Upper lobe of left lung (tissue), 6 donors: ENCODE measurements around the gene PDF. TPM values are rescaled to one million over a fixed set of nuclear protein-coding genes. Genes with fewer than 3 reads are reported as not detected.

ENCODE experiments used
- ATAC-seq, 2 donors: fragments of 200-7000 bp; cut with Tn5 transposase; one replicate each; pipeline ENCODE4 v1.9.1; 2022; ENCODE audit warnings: mild to moderate bottlenecking in 2 of 2, moderate library complexity in 2 of 2; ENCODE audit not compliant: low FRiP score in 2 of 2
- DNase-seq, 2 donors: peaks; one replicate each; pipeline ENCODE4 v3.0.0-alpha.2; 2019 to 2020
- H3K27ac ChIP-seq, 4 donors: fragments of 200-600 bp; sonication (generic); one replicate each; pipeline ENCODE4 v1.5.1; 2016 to 2019
- H3K27me3 ChIP-seq, 4 donors: fragments of 200-600 bp; sonication (generic); one replicate each; pipeline ENCODE4 v1.5.1; 2017 to 2019
- H3K36me3 ChIP-seq, 4 donors: fragments of 200-600 bp; sonication (generic); one replicate each; pipeline ENCODE4 v1.5.1; 2016 to 2019
- H3K4me1 ChIP-seq, 4 donors: fragments of 200-600 bp; sonication (generic); one replicate each; pipeline ENCODE4 v1.5.1; 2018 to 2019
- H3K4me3 ChIP-seq, 4 donors: fragments of 200-600 bp; sonication (generic); one replicate each; pipeline ENCODE4 v1.5.1; 2017 to 2019; ENCODE audit warnings: mild to moderate bottlenecking in 2 of 4, moderate library complexity in 1 of 4
- H3K9me3 ChIP-seq, 4 donors: fragments of 200-600 bp; sonication (generic); one replicate each; pipeline ENCODE4 v1.5.1; 2018 to 2019
- EP300 ChIP-seq, 4 donors: sonication (generic); formaldehyde crosslinking; IDR thresholded peaks; one replicate each; pipeline ENCODE4 v1.5.1; 2017; ENCODE audit warnings: antibody characterized with exemption in 4 of 4, control low read depth in 2 of 4
- POLR2A ChIP-seq, 4 donors: fragments of 450-650 bp; IDR thresholded peaks; one replicate each; pipeline ENCODE4 v1.5.1; 2016 to 2017; ENCODE audit warnings: antibody characterized with exemption in 4 of 4, mild to moderate bottlenecking in 2 of 4
- POLR2AphosphoS5 ChIP-seq, 2 donors: sonication (generic); formaldehyde crosslinking; IDR thresholded peaks; one replicate each; pipeline ENCODE4 v1.5.1; 2017; ENCODE audit warnings: antibody characterized with exemption in 2 of 2
- WGBS, 2 donors: methylation state at CpG; one replicate each; pipeline ENCODE4 v1.1.5; 2017 to 2018; 5-methylcytosine and 5-hydroxymethylcytosine counted together
- total RNA-seq, 6 donors: library from RNA; depleted of rRNA in 4 of 6; stranded (reverse); fragments of >200 nt in 4 of 6; gene quantifications; one replicate each; pipeline versions ENCODE4 v1.1.0 to v1.2.1, GENCODE V29; 2016 to 2021
- TF ChIP-seq, protein P1 (sequence below), 6 experiments: fragments of 450-650 bp in 4 of 6; fragments of 200-600 bp in 2 of 6; sonication (generic) in 2 of 6; IDR thresholded peaks; one replicate each; pipeline ENCODE4 v1.5.1; 2016 to 2019; ENCODE audit warnings: antibody characterized with exemption in 6 of 6
- donor health status: DM: no; HTN: no; CAD: no; lungs with moderate emphysema.
- donor health status: DM: no; HTN: yes; CAD: no; lungs with severe emphysema.

The PDF gene
- total RNA-seq, 6 donors from 2014 or later, result 6.9 to 22.0 (median 13.5) TPM

DNA sequence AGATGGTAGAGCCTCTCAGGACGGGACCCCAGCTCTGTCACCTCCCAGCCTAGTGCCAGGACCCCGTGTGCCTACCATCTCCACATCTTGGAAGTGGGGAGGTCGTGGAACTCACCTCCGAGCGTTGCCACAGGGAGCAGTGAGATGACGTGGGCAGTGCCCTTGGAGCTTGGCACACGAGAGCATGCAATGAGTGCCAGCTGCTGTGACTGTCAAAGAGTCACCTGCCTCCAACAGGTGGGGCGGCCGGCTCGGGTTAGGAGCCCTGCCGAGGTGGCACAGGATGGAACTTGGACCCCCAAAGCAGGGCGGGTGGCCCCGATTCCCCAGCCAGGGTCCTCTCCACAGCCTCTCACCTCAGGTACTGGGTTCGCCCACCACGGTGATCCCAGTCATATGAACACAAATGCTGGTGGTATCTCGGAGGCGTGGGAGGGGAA is 13.8 kb downstream of the PDF start:
- peaks cover 40 to 76% (median 72%) of the 10 kb centered on the region in 4 donors for H3K36me3 ChIP-seq
- H3K9me3 ChIP-seq, result no peaks in the 10 kb centered on the region
- peak in 1 of 2 donors; percentile 66 for DNase-seq
- ATAC-seq, result no peak
- no peak overlapping the region for H3K27ac ChIP-seq
- no peak overlapping the region for H3K4me3 ChIP-seq
- WGBS, 2 donors, result 92 to 95% methylated on average over 4 to 17 of the region's 17 CpGs
- no peak for TF ChIP-seq POLR2AphosphoS5 (IDR thresholded peaks at IDR 0.05)
- no peak for TF ChIP-seq POLR2A (IDR thresholded peaks at IDR 0.05)
- TF ChIP-seq EP300 (IDR thresholded peaks at IDR 0.05), result no peak
- TF ChIP-seq, protein P1, sequence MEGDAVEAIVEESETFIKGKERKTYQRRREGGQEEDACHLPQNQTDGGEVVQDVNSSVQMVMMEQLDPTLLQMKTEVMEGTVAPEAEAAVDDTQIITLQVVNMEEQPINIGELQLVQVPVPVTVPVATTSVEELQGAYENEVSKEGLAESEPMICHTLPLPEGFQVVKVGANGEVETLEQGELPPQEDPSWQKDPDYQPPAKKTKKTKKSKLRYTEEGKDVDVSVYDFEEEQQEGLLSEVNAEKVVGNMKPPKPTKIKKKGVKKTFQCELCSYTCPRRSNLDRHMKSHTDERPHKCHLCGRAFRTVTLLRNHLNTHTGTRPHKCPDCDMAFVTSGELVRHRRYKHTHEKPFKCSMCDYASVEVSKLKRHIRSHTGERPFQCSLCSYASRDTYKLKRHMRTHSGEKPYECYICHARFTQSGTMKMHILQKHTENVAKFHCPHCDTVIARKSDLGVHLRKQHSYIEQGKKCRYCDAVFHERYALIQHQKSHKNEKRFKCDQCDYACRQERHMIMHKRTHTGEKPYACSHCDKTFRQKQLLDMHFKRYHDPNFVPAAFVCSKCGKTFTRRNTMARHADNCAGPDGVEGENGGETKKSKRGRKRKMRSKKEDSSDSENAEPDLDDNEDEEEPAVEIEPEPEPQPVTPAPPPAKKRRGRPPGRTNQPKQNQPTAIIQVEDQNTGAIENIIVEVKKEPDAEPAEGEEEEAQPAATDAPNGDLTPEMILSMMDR (IDR thresholded peaks at IDR 0.05), result no peak
- H3K4me1 ChIP-seq, result peaks cover 7 to 27% (median 15%) of the 10 kb centered on the region in 4 donors
- no peaks in the 10 kb centered on the region for H3K27me3 ChIP-seq

DNA sequence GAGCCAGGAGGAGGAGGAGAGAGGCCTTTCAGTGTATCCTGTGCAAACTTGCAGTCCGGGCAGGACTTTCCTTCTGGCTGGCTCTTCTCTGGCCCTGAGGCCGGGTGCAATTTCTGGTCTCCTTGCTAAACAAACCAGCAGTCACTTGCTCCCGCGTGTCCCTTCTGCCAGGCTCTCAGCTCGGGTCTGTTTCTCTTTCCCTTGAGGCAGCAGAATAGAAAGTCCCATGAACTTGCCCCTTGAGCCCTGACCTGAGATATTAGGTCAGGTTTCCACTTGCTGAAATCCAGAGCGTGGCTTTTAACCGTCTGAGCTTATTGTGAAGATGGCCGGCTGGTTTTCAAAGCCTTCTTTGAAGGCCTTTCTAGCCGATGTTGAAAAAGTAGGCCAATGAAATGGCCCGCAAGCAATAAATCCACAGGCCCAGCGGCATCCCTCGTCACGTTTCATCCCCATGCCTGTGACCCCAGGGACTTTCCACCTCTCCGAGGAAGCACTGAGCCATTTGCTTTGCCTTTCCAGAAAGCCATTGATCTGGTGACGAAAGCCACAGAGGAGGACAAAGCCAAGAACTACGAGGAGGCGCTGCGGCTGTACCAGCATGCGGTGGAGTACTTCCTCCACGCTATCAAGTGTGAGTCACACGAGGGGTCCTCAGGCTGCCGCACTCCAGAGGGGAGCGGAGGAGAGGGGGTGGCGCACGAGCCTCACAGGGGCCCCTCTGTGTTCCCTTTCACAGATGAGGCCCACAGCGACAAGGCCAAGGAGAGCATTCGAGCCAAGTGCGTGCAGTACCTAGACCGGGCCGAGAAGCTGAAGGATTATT is 14.7 kb downstream of the PDF start:
- WGBS, 2 donors, result 90 to 93% methylated on average over 30 of the region's 30 CpGs
- Histone ChIP-seq H3K9me3 (no peaks in the 10 kb centered on the region), H3K4me3 (no peak overlapping the region), H3K36me3 (peaks cover 30 to 67% (median 63%) of the 10 kb centered on the region in 4 donors), H3K27ac (no peak overlapping the region), H3K27me3 (no peaks in the 10 kb centered on the region), H3K4me1 (peaks cover 7 to 27% (median 15%) of the 10 kb centered on the region in 4 donors)
- DNase-seq, result no peak
- no peak for ATAC-seq
- no peak for TF ChIP-seq POLR2A (IDR thresholded peaks at IDR 0.05)
- no peak for TF ChIP-seq EP300 (IDR thresholded peaks at IDR 0.05)
- TF ChIP-seq POLR2AphosphoS5 (IDR thresholded peaks at IDR 0.05), result no peak
- TF ChIP-seq, protein P1 (IDR thresholded peaks at IDR 0.05), result no peak

DNA sequence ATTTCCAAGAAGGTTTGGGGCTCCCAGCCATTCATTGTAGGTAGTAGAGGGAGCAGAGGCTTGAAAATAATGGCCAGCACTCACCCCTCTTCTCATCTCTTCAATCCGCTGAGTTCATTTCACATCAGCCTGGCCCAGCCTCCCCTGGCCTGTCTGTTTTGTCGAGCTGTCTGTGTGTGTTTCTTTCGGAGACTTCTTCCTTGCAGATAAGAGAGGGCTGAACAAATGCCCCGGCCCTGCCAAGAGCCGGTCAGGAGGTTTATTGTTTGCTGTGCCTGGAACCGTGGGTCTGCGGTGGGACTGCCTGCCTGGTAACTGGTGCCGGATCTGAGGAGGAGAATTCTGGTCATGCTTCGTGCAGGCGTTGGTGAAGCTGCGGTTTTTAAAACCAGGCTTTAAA is 15.9 kb downstream of the PDF start:
- H3K27ac ChIP-seq, result no peak overlapping the region
- WGBS, 2 donors, result 86 to 90% methylated on average over 11 of the region's 11 CpGs
- H3K27me3 ChIP-seq, result no peaks in the 10 kb centered on the region
- no peaks in the 10 kb centered on the region for H3K9me3 ChIP-seq
- no peak overlapping the region for H3K4me3 ChIP-seq
- H3K36me3 ChIP-seq, result peaks cover 19 to 56% (median 51%) of the 10 kb centered on the region in 4 donors
- DNase-seq (no peak), ATAC-seq (no peak)
- no peak for TF ChIP-seq POLR2A (IDR thresholded peaks at IDR 0.05)
- TF ChIP-seq, protein P1 (IDR thresholded peaks at IDR 0.05), result no peak
- no peak for TF ChIP-seq POLR2AphosphoS5 (IDR thresholded peaks at IDR 0.05)
- TF ChIP-seq EP300 (IDR thresholded peaks at IDR 0.05), result no peak
- peaks cover 13 to 32% (median 18%) of the 10 kb centered on the region in 4 donors for H3K4me1 ChIP-seq

DNA sequence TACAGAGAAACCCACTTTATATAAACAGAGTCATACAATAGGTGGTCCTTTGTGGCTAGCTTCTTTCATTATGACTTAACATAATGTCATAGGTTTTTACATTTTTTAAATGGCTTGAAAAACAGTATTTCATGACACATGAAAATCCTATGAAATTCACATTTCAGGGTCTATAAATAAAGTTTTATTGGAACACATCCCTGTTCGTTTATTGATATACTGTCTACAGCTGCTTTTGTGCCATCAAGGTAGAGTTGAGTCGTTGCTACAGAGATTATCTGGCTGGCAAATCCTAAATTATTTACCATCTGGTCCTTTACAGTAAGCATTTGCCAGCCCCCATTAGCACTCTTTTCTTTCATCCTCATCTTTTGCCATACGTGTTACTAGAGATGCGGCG is 16.9 kb downstream of the PDF start:
- DNase-seq (no peak), ATAC-seq (no peak)
- TF ChIP-seq EP300 (IDR thresholded peaks at IDR 0.05), result no peak
- TF ChIP-seq POLR2A (IDR thresholded peaks at IDR 0.05), result no peak
- no peak for TF ChIP-seq POLR2AphosphoS5 (IDR thresholded peaks at IDR 0.05)
- Histone ChIP-seq H3K4me3 (no peak overlapping the region), H3K4me1 (peaks cover 13 to 32% (median 18%) of the 10 kb centered on the region in 4 donors), H3K9me3 (no peaks in the 10 kb centered on the region), H3K27me3 (no peaks in the 10 kb centered on the region), H3K27ac (no peak overlapping the region), H3K36me3 (peaks cover 10 to 45% (median 40%) of the 10 kb centered on the region in 4 donors)
- WGBS, 2 donors, result 95% methylated on average over 5 of the region's 5 CpGs

DNA sequence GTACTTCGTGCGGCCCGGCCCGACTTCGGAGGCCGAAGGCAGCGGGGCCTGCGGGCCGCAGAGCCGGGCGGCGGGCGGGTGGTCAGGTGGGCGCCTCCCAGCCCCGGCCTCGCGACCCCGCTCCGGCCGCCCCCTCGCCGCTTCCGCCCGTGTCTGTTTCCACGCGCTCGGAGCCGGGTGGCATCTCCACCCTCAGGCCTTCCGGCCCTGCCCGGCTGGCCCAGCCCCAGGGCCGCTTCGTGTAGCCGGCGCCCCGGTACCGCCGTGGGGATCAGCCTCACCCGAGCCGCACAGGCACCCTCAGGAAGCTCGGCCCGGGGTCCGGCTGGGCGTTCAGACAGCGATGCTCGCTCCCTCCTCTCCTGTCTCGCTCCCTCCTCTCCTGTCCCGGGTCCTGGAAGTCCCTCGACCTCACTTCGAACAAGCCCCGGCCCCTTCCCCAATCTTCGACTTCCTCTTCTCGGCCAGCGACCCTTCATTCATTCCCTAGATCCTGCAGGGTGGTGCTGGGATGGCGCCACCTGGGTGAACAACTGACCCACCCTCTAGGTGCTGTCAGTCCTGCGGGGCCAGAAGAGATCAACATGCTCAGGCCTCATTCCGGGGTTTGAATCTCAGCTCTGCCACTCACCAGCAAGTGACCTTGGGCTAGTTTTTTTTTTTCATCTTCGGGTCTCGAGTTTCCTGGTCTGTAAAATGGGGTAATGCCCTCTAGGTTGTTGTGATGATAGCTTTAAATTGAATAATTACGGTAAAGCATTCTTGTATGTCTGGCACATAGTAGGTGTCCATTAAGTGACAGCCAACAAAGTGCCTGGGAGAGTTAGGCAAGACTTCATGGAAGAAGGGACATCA is 18.6 kb downstream of the PDF start:
- H3K9me3 ChIP-seq, result no peaks in the 10 kb centered on the region
- H3K4me3 ChIP-seq, result peak overlapping the region; percentile 82 to 99 (median 92)
- 3 to 5% methylated on average over 12 to 28 of the region's 59 CpGs for WGBS, 2 donors
- peak overlapping the region; percentile 89 to 94 (median 92) for H3K27ac ChIP-seq
- peaks cover 5 to 28% (median 25%) of the 10 kb centered on the region in 4 donors for H3K36me3 ChIP-seq
- peaks cover 13 to 32% (median 18%) of the 10 kb centered on the region in 4 donors for H3K4me1 ChIP-seq
- TF ChIP-seq EP300 (IDR thresholded peaks at IDR 0.05) (no peak), POLR2A (IDR thresholded peaks at IDR 0.05) (no peak), POLR2AphosphoS5 (IDR thresholded peaks at IDR 0.05) (no peak)
- TF ChIP-seq, protein P1 (IDR thresholded peaks at IDR 0.05), result no peak
- H3K27me3 ChIP-seq, result no peaks in the 10 kb centered on the region
- ATAC-seq, result peak; percentile 23 to 69
- DNase-seq, result peak in 1 of 2 donors; percentile 54
